Measurements from ENCODE around the gene RAB40B. TPM values are rescaled to one million over a fixed set of nuclear protein-coding genes. Genes with fewer than 3 reads are reported as not detected.

RAB40B gene
- total and polyA plus RNA-seq, 2 of the 13 experiments (the other 11 are each of a cell fraction or from before 2014, with no cell fraction given), result 6.2 to 6.5 TPM

DNA sequence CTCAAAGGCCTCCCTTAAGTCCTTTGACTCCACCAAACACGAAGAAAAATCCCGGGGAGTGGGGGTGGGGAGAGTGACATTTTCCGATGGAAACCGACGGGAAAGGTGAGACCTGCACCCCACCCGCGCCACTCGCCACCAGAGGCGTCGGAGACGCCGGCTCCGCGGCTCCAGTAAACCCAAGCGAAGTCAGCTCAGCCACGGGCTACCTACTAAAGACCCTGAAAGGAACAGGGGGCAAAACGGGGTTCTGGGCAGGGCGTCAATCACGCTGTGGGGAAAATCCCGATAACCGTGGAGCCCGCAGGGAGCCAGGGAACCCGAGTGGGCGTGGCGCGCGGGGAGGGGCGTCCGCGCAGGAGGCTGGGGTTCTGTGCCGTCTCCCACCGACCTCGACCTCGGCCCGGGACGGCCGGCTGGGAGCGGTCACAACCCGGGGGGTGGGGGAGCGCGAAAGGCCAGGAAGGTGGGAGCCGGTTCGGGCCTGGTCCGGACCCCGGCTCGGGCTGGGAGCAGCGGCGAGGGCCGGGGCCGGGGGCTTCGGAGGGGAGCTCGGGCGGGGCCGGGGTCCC, 50.8 kb downstream of the RAB40B start (continued):
- TF ChIP-seq, protein P1, sequence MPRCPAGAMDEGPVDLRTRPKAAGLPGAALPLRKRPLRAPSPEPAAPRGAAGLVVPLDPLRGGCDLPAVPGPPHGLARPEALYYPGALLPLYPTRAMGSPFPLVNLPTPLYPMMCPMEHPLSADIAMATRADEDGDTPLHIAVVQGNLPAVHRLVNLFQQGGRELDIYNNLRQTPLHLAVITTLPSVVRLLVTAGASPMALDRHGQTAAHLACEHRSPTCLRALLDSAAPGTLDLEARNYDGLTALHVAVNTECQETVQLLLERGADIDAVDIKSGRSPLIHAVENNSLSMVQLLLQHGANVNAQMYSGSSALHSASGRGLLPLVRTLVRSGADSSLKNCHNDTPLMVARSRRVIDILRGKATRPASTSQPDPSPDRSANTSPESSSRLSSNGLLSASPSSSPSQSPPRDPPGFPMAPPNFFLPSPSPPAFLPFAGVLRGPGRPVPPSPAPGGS (CRISPR knock-in tag; IDR thresholded peaks at IDR 0.05), result no peak
- TF ChIP-seq ZNF557 (CRISPR knock-in tag; IDR thresholded peaks at IDR 0.05), result no peak
- no peak for TF ChIP-seq DMAP1 (CRISPR knock-in tag; IDR thresholded peaks at IDR 0.05)
- TF ChIP-seq ZNF670 (CRISPR knock-in tag; IDR thresholded peaks at IDR 0.05; ENCODE audit: borderline replicate concordance), result no peak
- no peak for TF ChIP-seq ZNF343 (CRISPR knock-in tag; IDR thresholded peaks at IDR 0.05)
- TF ChIP-seq ETV6 (CRISPR knock-in tag; conservative IDR thresholded peaks at IDR 0.05), result no peak
- no peak for TF ChIP-seq ZNF792 (CRISPR knock-in tag; IDR thresholded peaks at IDR 0.05)
- TF ChIP-seq ZBTB7B (CRISPR knock-in tag; IDR thresholded peaks at IDR 0.05), result no peak; the same call in 1 of the 2 replicates
- no peak for TF ChIP-seq SIN3B (IDR thresholded peaks at IDR 0.05; ENCODE audit: low read length)
- TF ChIP-seq, protein P2, sequence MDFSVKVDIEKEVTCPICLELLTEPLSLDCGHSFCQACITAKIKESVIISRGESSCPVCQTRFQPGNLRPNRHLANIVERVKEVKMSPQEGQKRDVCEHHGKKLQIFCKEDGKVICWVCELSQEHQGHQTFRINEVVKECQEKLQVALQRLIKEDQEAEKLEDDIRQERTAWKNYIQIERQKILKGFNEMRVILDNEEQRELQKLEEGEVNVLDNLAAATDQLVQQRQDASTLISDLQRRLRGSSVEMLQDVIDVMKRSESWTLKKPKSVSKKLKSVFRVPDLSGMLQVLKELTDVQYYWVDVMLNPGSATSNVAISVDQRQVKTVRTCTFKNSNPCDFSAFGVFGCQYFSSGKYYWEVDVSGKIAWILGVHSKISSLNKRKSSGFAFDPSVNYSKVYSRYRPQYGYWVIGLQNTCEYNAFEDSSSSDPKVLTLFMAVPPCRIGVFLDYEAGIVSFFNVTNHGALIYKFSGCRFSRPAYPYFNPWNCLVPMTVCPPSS (IDR thresholded peaks at IDR 0.05), result no peak
- no peak for TF ChIP-seq HIVEP1 (CRISPR knock-in tag; IDR thresholded peaks at IDR 0.05)
- TF ChIP-seq SMC3 (IDR thresholded peaks at IDR 0.05; ENCODE audit: low read length), result no peak
- no peak for TF ChIP-seq NFE2L2 (IDR thresholded peaks at IDR 0.05; ENCODE audit: low read length)
- TF ChIP-seq, protein P3, sequence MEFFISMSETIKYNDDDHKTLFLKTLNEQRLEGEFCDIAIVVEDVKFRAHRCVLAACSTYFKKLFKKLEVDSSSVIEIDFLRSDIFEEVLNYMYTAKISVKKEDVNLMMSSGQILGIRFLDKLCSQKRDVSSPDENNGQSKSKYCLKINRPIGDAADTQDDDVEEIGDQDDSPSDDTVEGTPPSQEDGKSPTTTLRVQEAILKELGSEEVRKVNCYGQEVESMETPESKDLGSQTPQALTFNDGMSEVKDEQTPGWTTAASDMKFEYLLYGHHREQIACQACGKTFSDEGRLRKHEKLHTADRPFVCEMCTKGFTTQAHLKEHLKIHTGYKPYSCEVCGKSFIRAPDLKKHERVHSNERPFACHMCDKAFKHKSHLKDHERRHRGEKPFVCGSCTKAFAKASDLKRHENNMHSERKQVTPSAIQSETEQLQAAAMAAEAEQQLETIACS (CRISPR knock-in tag; IDR thresholded peaks at IDR 0.05), result no peak
- TF ChIP-seq NCOA1 (CRISPR knock-in tag; IDR thresholded peaks at IDR 0.05), result 0 out of 2 replicates have a peak, but pooled peaks have one; percentile 60
- TF ChIP-seq, protein P4, sequence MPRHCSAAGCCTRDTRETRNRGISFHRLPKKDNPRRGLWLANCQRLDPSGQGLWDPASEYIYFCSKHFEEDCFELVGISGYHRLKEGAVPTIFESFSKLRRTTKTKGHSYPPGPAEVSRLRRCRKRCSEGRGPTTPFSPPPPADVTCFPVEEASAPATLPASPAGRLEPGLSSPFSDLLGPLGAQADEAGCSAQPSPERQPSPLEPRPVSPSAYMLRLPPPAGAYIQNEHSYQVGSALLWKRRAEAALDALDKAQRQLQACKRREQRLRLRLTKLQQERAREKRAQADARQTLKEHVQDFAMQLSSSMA (CRISPR knock-in tag; IDR thresholded peaks at IDR 0.05), result no peak
- TF ChIP-seq, protein P5, sequence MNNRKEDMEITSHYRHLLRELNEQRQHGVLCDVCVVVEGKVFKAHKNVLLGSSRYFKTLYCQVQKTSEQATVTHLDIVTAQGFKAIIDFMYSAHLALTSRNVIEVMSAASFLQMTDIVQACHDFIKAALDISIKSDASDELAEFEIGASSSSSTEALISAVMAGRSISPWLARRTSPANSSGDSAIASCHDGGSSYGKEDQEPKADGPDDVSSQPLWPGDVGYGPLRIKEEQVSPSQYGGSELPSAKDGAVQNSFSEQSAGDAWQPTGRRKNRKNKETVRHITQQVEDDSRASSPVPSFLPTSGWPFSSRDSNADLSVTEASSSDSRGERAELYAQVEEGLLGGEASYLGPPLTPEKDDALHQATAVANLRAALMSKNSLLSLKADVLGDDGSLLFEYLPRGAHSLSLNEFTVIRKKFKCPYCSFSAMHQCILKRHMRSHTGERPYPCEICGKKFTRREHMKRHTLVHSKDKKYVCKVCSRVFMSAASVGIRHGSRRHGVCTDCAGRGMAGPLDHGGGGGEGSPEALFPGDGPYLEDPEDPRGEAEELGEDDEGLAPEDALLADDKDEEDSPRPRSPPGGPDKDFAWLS (CRISPR knock-in tag; IDR thresholded peaks at IDR 0.05; ENCODE audit: borderline replicate concordance), result no peak
- TF ChIP-seq ZNF558 (CRISPR knock-in tag; IDR thresholded peaks at IDR 0.05; ENCODE audit: borderline replicate concordance), result no peak
- no peak for TF ChIP-seq RBM22 (optimal IDR thresholded peaks at IDR 0.05; ENCODE audit: low read length)
- 0 out of 2 replicates have a peak, but pooled peaks have one; percentile 18 for TF ChIP-seq SP5 (CRISPR knock-in tag; IDR thresholded peaks at IDR 0.05; ENCODE audit: borderline replicate concordance, low read depth)
- TF ChIP-seq ZBTB42 (CRISPR knock-in tag; IDR thresholded peaks at IDR 0.05), result peak; percentile 43; the same call in 1 of the 2 replicates
- no peak for TF ChIP-seq ZFY (CRISPR knock-in tag; IDR thresholded peaks at IDR 0.05)
- no peak for TF ChIP-seq NFKBIZ (CRISPR knock-in tag; IDR thresholded peaks at IDR 0.05)
- TF ChIP-seq ATRX (CRISPR knock-in tag; IDR thresholded peaks at IDR 0.05; ENCODE audit: borderline replicate concordance), result no peak
- TF ChIP-seq ZNF841 (CRISPR knock-in tag; IDR thresholded peaks at IDR 0.05; ENCODE audit: borderline replicate concordance), result peak; percentile 70; the same call in 1 of the 2 replicates
- TF ChIP-seq ARID2 (CRISPR knock-in tag; IDR thresholded peaks at IDR 0.05; ENCODE audit: borderline replicate concordance), result no peak
